ENCODE measurements around the gene VPS39.

VPS39 gene

DNA sequence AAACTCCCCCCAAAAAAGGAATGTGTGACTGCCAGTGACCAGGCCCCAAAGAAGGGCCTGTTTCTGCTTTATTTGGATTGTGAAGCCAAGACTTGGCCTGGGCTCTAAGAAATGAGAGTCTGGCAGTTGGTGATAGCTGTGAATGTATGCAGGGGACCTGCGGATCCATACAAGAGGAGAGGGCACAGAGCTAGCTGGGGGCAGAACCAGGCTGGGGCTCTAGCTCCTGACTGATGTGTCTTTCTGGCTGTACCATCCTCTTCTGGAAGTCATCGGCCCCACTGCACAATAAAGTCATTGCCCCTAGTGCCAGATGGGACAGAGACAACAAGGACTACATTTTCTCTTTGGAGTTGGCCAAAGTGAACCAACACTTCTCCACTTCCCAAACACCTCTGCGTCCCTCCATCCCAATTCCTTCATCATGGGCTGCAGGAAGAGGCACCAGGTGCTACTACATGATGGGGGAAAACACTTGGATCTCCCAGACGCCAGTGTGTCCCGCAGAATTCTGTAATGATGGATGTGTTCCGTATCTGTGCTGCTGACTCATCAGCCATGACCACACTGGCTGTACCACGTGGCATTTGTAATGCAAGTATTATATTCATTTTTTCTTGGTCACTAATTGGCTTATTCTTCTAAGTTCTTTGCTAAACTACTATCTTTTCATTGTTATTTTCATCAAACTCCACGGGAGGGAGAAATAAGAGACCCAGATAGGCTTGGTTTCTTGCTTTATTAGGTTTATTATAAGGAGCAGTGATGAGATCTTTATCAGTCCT is 49.9 kb downstream of the VPS39 start:
- DNase-seq, result no peak

DNA sequence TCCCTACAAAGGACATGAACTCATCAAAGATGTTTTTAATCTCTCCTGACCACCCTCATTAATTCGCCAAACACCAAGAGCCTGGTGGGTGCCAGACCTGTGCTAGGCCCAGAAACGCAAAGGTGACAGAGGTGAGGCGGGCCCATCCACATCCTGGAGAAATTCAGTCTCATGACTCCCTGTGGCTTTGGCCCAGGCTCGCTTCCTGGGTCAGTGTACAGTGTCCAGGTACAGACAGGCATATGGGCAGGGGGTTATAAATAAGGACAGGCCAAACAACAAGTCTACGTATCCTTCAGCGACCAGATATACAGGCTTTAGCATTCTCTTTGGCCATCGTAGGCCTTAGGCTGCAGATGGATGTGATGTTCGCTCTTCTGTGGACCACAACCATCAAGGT is 50.7 kb downstream of the VPS39 start:
- DNase-seq, result no peak

DNA sequence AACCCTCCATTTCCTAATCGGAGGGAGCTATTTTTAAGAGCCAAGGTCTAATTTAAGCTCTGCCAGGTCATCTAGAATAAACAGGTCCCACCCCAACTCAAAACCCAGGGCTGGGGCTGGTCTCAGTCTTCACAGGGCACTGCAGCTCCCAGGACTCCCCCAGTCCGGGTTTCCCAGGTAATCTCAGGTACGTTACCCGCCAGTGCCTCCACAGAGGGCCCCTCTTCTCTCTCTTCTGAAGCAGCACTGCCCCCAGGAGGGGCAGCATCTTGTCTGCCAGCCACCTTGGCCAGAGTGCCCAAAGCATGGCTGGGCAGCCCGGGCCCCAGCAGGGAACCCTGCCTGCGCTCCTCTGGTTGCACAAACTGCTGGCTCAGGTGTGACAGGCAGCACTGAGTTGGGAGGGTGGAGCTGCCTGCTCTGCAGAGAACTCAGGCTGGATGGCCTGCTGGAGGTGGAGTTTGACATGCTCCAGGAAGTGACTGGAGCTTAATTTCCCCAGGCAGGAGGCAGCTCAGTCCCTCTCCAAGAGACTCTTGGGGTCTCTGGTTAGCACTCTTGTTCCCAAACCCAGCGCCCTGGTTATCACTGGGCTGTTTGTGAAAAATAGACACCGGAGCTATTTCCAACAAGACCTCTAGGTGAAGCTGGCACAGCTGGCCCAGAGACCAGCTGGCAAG is 51.7 kb downstream of the VPS39 start, which contains the start of gene PLA2G4F:
Gene PLA2G4F, minus strand, starts transcription at position 394 of the 680 bp plus-strand sequence. Its CDS starts 87 bp downstream, at position 307.
- DNase-seq, result no peak

DNA sequence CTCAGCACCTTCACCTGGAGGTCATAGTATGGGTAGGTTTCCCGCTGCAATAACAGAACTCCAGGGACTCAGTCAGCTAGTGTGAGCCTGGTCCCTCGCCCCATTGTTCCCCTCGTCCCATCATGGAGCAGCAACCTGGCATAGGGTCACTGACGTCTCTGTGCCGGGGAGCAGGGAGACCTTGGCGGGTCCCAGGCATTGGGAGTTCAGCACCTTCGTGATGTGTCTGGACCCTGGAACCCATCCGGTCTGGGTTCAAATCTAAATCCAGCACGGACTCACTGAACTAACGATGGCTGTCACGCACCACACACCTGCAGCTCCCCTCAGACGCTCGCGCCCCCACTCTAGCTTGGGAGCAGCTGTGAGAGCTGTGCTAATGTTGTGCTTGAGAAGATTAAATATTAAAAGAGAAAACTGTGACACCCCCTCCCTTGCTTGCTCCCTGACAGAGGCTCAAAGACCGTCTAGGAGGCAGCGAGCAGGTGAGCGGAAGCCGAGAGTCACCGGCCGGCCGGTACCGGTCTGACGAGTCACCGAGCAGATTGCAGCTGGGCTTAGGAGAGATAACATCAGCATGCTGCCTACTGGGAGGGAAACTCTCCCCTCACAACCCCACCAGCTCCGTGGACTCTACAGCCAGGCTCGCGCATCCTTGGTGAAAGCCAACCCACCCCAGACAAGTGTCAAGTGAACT is 52.4 kb downstream of the VPS39 start:
- DNase-seq, result no peak

DNA sequence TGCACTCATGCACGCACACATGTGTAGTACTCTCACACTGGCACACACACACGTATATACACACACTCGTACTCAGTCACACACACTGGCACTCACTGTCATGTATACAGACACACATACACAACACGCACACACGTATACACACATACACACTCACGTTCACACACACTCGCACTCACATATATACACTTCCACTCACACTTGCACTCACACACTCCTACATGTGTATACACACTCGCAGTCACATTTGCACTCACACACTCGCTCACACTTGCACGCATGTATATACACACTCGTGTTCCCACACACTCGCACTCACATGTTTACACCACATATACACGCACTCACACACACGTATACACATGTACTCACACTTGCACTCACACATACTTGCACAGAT is 53.1 kb downstream of the VPS39 start:
- DNase-seq, result no peak

DNA sequence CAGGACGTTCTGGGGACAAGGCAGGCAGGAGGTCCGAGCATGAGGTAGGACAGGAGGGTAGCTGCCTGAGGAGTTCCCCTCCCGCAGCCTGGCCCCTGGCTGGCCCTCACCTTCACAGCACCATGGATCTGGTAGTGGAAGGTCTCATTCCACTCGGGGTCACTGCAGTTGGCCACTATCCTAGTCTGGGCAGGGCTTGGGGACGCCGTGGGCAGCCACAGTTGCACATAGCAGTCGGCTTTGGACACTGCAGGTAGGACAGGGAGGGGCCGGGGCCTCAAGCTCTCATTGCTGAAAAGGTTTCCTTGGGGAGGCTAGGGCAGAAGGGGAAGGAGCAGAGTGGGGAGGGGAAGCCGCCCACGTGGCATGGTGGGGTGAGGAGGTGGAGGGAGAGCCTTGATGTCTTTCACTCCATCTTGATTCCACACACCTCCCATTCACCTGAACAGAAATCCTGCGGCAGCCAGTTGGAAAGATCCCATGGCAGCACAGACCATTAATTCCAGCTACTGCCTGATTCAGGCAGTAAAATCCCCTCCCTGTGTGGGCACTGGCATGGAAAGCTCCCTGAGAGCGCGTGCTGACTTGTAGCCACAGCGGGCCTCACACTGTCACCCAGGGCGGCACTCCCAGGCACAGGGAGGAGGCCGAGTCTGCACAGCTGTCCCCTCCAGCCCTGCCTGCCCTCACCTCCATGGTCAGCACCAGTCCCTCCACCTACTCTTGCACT is 53.7 kb downstream of the VPS39 start:
- DNase-seq, result no peak

DNA sequence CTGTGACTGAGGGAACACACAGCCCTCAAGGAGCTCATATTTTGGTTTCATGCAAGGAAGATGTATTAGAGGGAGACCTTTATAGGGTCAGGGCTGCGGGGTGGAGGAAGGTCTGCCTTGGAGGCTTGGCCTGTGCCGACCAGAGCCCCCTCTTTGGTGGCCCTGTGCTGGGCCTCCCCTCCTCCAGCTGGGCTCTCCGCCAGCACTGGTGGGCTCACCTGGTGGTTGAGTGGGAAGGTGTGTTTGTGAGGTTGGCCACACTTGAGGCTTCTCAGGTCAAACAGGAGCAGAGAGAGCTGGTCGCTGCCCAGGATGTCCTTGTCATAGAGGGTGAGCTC is 54.3 kb downstream of the VPS39 start:
- DNase-seq, result no peak

DNA sequence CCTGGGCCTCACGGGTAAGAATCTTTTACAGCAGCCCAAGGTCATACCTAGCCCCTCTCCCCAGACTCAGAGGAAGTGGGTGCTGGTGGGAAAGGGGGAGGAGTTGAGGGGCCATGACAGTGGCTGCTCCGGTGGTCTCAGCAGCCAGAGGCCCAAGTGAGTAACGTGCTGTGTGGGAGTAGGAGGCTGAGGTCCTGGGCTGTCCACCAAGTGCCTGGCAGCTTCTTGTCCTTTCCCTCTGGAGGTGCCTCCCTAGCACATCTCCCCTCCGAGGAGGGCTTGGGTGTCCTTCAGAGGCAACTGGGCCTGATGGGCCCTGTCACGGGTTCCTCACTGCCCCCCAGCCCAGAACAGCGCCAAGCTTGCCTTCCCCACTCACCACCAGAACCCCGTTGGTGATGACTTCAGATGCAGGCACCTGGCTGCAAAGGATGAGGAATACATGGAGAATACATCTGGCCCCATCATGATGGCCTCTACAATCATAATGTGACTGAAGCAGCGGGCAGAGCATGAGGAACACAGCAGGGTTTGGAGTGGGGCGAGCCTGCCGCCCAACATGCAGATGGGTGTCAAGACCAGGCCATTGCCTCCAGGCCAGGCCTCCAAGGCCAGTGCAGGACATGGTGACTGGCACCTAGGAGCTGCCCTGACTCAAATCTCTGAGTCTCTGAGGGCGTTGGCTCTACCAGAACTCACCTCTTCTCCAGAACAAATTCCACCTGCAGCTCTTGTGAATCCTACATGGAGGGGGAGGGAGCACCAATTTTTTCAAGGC is 55.0 kb downstream of the VPS39 start:
- DNase-seq, result no peak

DNA sequence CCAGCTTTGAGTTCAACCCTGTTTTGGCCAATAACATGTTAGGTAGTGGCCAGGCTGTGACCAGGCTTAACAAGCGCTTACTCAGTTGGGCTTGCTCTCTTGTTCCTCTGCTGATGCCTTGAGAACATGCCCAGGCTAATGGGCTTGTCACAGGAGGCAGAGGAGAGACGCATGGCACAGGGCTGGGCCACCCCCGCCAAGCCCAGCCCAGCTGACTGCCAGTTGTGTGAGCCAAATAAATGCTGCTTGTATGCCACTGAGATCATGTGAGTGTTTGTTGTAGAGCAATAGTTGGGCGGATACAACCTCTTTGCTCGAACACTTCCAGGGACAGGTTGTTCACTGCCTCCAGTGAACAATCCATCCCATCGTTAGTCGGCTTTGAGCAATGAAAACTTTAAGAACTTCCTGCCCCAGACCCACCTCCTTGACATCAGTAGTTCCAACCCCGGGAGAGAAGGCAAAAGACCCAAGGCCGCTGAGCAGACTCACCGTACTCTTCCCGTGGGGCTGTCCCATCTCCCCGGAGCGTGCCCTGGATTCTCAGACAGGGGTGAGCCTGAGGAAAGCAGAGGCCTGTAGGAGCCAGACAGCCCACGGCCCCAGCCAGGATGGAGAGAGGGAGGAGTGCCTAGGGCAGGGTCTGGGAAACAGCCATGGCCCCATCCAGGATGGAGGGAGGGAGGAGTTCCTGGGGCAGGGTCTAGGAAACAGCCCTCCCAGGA is 55.7 kb downstream of the VPS39 start:
- no peak for DNase-seq

DNA sequence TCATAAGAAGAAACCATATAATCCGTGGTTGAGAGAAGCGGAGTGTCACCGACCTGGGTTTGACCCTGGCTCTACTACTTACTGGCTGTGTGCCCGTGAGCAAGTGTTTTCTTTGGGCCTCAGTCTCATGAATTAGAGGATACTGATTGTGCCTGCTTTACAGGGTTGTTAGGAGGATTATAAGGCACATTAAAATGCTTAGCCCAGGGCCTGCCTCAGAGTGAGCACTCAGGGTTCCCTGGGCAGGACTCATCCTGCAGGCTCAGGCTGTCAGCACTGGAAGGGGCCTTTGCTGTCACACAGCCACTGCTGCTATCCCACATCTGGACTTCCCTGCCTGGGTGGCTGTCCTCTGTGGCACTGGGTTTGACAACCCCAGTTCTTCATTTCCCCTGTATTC is 56.4 kb downstream of the VPS39 start:
- DNase-seq, result no peak

DNA sequence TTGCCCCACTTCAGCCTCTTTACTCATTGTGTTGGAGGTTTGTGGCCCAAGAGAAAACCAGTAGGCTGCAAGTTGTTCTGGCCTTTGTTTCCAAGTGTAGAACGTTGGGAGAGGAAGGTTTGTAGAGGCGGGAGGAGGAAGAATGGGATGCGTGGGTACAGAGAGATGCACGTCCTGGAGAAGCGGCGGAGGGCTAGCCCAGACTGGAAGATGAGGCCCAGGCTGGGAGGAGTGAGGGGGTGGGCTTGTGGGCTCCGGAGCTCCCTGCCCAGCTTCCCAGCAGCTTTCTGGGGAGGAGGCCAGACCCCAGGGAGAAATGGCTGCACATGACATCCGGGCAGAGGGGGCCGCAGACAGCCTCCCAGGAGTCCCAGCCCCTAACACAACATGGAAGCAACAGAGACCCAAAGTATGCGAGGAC is 57.0 kb downstream of the VPS39 start:
- DNase-seq, result no peak

DNA sequence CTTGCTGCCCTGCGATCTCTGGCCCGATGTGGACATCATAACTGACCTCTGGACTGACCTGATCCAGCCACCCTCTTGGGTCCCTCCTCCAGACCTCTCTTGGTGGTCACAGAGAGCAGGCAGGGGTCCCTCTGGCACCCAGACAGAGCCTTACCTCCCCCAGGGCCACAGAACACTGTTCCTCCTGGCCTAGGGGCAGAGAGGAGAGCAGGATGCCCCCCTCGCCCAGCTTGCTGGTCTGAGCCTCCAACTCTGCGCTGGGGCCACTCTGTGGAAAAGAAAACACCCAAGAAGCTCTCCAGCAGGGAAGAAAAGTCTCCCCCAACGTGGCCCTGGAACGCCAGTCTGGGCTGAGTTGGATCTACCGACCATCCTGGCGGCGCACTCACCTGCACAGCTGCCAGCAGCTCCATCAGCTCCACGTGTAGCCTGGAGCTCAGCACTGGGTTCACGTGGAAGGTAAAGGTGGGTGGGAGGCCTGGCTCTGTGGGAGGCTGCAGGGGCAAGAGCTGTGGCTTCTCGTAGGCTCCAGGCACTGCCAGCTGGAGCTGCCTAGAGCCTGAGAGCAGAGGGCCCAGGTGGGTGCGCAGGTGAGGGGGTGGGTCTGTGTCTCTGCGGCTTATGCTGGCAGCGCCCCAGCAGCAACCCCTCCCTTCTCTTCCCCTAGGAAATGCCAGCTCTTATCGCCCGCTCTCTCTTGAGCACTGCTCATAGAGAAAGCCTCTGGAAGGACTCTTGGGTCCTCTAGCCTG is 57.7 kb downstream of the VPS39 start:
- DNase-seq, result no peak

DNA sequence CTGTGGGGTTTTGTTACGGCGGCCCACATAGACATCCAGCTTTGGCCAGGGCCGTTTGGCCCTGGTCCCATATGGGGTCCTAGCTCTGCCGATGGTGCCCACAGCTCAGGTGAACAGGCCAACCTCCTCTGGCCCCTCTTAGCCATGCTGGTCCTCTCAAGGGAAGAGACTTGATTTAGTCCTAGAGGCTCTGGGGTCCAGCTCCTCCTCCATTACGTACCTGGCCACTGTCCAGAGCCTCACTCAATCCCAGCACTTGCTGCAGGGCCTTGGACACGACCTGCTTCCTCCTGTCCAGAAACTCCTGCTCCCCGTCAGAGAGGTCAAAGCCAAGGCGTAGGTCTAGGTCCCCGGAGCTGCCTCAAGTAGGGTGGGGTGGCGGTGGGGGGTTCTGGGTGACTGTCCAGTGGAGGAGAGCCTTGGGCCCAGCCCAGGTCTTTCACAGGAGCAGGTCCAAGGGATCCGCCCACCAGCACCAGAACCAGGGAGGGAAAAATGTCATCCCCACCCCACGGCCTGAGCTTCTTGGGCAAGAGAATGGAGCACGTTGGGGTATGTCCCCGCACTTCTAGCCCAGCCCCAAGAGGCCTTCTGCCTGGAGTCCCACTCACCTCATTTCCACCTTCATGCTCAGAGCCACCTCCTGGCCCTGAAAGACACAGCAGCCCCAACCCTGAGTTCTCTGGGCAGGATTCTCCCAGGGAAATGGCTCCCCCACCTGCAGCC is 58.4 kb downstream of the VPS39 start:
- DNase-seq, result no peak

DNA sequence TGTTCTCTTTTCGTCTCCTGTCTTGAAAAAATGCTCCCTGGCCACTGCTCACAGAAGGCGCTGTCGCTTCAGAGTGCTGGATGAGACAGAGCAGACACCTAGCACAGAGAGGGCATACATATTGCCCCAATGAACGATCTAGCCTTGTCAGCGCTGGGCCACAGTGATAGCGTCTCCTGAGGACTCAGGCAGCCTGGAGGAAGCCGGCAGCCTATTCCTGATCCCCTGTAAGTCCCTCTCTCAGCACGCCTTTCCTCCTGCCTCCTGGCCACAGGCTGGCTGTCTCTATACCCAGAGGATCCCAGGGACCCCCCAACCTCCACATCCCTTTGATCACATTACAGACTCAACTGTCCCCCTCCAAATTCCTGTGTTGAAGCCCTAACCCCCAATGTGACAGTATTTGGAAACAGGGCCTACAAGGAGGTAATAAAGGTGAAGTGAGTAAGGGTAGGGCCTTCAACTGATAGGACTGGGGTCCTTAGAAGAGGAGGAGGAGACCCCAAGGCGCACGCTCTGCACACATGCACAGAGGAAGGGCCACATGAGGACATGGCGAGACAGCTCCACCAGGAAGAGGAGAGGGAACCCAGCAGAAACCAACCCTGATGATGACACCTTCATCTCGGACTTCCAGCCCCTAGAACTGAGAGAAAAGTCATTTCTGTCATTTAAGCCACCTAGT is 59.2 kb downstream of the VPS39 start:
- DNase-seq, result no peak

DNA sequence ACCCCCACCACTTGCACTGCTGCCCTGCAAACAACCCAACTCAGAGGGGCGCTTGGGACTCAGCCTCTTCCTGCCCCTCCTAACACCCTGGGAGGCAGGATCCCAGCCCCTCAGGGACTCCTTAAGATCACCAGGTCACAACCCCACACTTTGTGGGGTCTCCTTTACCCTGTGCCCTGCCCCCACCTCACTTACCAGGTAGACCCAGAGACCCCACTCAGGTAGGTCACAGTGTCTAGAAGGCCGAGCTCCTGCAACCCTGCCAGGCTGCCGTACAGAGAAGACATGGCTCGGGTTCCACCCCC is 60.7 kb downstream of the VPS39 start:
- no peak for DNase-seq

DNA sequence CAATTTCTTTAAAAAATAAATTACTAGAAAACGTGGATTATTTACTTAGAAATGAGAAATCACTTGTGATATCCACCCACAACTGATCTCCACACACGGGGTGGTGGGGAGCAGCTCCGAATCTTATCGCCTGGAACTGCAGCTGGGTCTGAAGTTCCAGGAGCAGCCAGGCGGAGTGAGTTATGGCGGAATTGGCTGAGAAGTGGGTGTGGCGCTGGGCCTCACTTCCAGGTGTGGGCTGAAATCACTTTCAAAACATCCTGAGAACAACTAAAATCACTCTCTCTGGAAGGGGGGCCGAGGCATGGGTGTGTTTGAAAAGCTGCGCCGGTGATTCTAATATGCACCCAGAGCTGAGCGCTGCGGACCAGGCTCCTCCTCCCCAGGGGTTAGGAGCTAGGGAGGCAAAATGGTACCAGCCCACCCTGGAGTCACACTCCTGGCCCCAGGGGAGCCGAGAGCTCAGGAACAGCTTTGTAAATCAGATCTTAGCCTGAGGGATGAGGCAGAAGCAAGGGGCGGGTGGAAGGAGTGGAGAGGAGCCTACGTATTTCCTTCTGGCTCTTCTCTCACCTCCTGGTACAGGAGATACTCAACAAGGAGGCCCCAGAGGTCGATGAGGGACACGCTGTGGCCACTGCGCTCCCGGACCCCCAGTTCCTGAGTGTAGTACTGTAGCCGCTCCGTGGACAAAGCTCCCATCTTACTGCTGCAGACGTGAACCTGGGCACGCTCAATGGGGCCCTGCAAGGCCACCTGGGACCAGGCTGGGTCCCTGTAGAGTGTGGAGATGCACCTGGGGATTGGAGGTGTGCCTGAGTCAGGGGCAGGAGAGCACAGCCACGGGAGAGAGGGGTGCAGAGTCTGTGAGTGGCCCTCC is 61.3 kb downstream of the VPS39 start:
- DNase-seq, result no peak

DNA sequence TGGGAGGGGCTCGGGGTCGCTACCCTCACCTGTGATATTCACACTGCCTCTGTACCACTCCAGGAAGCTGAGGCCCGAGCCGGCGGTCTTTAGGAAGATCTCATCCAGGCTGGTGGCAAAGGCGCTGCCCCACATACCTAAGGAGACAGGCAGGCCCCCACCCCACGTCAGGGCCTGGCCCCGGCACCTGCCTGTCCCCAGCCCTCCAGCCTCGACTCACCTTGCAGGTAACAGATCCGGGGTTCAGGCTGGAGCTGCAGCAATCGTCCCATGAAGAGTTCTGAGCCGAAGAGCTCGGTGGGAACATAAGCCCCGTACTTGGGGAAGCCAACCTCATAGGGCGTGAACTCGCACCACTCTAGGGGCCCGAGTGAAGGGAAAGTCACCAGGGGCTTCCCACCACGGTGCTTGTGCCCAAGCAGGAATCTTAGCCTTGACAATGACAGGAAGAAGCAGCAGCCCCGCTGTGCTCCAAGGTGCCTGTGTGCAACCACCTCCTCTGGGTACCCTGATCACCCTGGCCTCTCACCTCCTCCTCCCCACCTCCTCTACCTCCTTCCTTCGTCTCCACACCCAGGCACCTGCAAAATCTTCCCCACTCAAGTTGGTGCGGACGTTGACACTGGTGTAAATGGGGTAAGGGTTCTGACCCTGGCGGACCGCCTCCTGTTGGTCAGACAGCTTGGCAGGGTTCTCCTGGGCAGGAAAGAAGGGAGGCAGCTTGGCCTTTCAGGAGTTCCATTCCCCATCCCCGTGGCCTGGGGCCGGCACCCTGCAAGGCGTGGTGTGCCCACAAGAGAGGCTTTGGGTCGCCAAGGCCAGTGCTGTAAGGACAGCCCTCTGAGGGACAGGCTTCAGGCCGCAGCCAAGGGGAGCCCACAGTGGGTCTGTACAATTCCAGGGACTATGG is 62.3 kb downstream of the VPS39 start:
- no peak for DNase-seq

Measured in COR-L47 (cell line).